Measurements from ENCODE around the gene DDX43. TPM values are rescaled to one million over a fixed set of nuclear protein-coding genes. Genes with fewer than 3 reads are reported as not detected.

Gene DDX43
- total RNA-seq, 2 donors from 2014 or later = 0.16 TPM; not detected in 1

DNA sequence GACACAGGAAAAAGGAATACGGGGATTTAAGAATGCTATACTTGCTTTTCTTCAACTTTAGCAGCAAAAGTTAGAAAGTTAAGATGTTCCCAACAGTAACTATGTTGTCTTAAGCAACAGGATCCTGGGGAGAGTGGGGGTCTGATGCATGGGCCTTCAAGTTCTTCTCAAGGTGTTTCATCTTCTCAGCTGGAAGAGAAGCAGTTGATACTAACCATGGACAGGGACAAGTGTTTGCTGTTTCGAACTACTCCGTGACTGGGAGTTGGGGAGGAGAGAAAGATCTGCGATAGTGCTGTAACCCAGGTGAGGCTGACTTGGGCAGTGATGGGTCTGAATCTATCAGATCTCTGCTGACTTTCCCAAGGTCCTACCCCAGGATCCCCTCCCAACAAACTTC, 26.0 kb upstream of the DDX43 start:
- H3K4me3 ChIP-seq = no peak overlapping the region
- H3K9me3 ChIP-seq = no peaks in the 10 kb centered on the region
- DNase-seq = no peak
- H3K27ac ChIP-seq = no peak overlapping the region
- intact Hi-C loops (cut with DNase I) = no loop called here
- TF ChIP-seq CTCF (IDR thresholded peaks at IDR 0.05) = no peak
- no peak overlapping the region for H3K9ac ChIP-seq (ENCODE audit: low read depth in 2 of 2, low read length in 2 of 2)
- no peaks in the 10 kb centered on the region for H3K4me1 ChIP-seq
- H3K27me3 ChIP-seq = no peaks in the 10 kb centered on the region
- H3K36me3 ChIP-seq = no peaks in the 10 kb centered on the region

- no peak for DNase-seq
- Histone ChIP-seq H3K36me3 (no peaks in the 10 kb centered on the region), H3K9ac (ENCODE audit: low read depth in 2 of 2, low read length in 2 of 2) (no peak overlapping the region), H3K27me3 (no peaks in the 10 kb centered on the region), H3K9me3 (no peaks in the 10 kb centered on the region), H3K4me1 (no peaks in the 10 kb centered on the region), H3K27ac (no peak overlapping the region), H3K4me3 (no peak overlapping the region)
- intact Hi-C loops (cut with DNase I) = no loop called here
- no peak for TF ChIP-seq CTCF (IDR thresholded peaks at IDR 0.05)
Observed at GRCh38 chr6:73369157-73369556, 25.5 kb upstream of the DDX43 start.

DNA sequence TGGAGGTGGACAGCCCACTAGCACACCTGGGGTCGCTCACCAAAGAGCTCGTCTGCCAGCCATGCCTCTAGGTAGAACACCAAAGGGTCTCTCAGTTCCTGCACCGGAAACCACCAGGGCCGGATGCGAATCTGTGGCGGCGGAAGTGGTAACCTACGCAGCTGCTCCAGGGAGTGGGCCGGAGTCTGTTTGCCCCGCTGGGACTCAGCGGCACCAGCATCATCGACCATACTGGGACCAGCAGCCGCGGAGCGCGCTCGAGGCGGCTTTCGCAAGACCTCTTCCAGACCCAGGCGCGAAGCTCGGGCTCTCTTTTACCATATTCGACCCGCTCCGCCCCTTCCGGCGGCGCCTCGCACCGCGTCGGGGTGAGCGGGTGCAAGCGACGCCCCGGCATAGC, 25.1 kb upstream of the DDX43 start, which contains the start of gene OOEP:
OOEP (minus strand) TSS at position 335 of the 400 bp plus-strand sequence; CDS start at position 230, 105 bp downstream.
- intact Hi-C loops (cut with DNase I) = no loop called here
- Histone ChIP-seq H3K4me3 (no peak within 1 kb of the TSS), H3K27ac (no peak within 1 kb of the TSS), H3K9ac (ENCODE audit: low read depth in 2 of 2, low read length in 2 of 2) (no peak within 1 kb of the TSS), H3K27me3 (no peaks in the 10 kb centered on the region), H3K9me3 (no peaks in the 10 kb centered on the region), H3K4me1 (no peaks in the 10 kb centered on the region), H3K36me3 (no peaks in the 10 kb centered on the region)
- TF ChIP-seq CTCF (IDR thresholded peaks at IDR 0.05) = no peak
- DNase-seq = no peak

DNA sequence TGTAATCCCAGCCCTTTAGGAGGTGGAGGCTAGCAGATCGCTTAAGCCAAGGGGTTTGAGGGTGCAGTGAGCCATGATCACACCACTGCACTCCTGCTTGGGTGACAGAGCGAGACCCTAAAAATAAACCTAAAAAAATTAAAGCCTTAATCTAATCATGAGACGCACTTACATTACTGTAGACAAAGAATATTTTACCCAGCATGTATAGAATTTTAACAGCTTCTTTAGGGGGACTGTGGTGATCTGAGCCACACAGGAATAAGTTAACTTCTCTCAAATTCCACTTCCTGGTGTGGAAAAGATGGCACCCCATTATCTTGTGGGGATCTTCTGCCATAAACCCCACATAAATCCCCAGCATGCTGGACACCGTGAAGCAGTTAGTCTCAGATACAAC, 22.6 kb upstream of the DDX43 start:
- no peak for TF ChIP-seq CTCF (IDR thresholded peaks at IDR 0.05)
- intact Hi-C loops (cut with DNase I) = no loop called here
- no peaks in the 10 kb centered on the region for H3K27me3 ChIP-seq
- no peak for DNase-seq
- no peak overlapping the region for H3K9ac ChIP-seq (ENCODE audit: low read depth in 2 of 2, low read length in 2 of 2)
- H3K36me3 ChIP-seq = no peaks in the 10 kb centered on the region
- no peak overlapping the region for H3K27ac ChIP-seq
- H3K4me1 ChIP-seq = no peaks in the 10 kb centered on the region
- H3K9me3 ChIP-seq = no peaks in the 10 kb centered on the region
- no peak overlapping the region for H3K4me3 ChIP-seq

DNA sequence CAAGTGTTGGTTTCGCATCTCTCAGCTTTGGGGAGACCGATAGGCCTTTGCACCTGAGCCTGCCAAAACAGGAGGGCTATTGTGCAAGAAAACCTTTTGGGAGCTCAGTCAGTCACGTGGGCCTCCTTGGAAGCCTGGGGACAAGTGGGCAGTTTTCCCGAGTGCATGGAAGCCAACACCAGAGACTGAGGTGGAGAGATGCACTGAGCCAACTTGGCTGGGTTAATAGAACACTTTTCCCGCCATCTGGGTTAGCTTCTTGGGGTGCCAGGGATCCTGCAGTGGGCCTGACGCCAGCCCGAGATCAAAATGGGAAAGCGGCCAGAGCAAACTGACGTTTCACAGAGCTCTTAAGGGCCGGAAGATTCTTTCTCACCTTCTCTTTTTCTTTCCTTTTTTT, 22.1 kb upstream of the DDX43 start:
- Histone ChIP-seq H3K27ac (no peak overlapping the region), H3K27me3 (no peaks in the 10 kb centered on the region), H3K4me1 (no peaks in the 10 kb centered on the region), H3K9me3 (no peaks in the 10 kb centered on the region), H3K9ac (ENCODE audit: low read depth in 2 of 2, low read length in 2 of 2) (no peak overlapping the region), H3K4me3 (no peak overlapping the region), H3K36me3 (no peaks in the 10 kb centered on the region)
- no peak for TF ChIP-seq CTCF (IDR thresholded peaks at IDR 0.05)
- DNase-seq = no peak
- intact Hi-C loops (cut with DNase I) = no loop called here

GRCh38 chr6:73375216-73375615, 19.4 kb upstream of the DDX43 start:
- no peaks in the 10 kb centered on the region for H3K27me3 ChIP-seq
- no peaks in the 10 kb centered on the region for H3K4me1 ChIP-seq
- no peak overlapping the region for H3K4me3 ChIP-seq
- no peaks in the 10 kb centered on the region for H3K36me3 ChIP-seq
- no peak for DNase-seq
- H3K9ac ChIP-seq (ENCODE audit: low read depth in 2 of 2, low read length in 2 of 2) = no peak overlapping the region
- no peak overlapping the region for H3K27ac ChIP-seq
- TF ChIP-seq CTCF (IDR thresholded peaks at IDR 0.05) = no peak
- intact Hi-C loops (cut with DNase I) = no loop called here
- no peaks in the 10 kb centered on the region for H3K9me3 ChIP-seq
